ENCODE measurements around the gene KCP. TPM values are rescaled to one million over a fixed set of nuclear protein-coding genes. Genes with fewer than 3 reads are reported as not detected.

KCP gene
- total and polyA plus RNA-seq, 7 experiments from 2014 or later: 0.10 to 1.6 (median 0.24) TPM; not detected in 3

DNA sequence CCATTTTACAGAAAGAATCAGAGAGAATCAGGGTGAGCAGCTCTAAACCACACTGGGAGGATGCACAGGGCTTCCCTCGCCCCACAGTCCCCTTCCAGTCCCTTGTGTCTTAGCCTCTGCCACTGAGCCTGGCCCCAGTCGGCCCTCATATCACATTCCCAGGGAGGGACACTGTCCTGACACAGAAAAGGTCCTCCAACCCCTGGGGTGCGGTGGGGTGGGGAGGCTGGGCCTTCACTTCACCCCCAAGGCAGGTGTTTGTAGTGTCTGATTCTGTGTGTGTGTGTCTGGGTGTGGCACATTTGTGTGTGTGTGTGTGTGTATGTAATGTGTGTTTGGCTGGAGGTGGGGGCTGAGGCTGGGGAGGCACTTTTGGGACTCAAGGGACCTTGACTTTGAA, 1.8 kb upstream of the KCP start:
- Histone ChIP-seq H3K4me1 (ENCODE audit: control insufficient read depth in 2 of 2, insufficient read depth in 2 of 2, low read length in 2 of 2) (no peaks in the 10 kb centered on the region), H3K4me3 (ENCODE audit: low read length) (no peak overlapping the region), H3K27me3 (ENCODE audit: control insufficient read depth in 2 of 2, insufficient read depth in 2 of 2, low read length in 2 of 2) (peaks cover 0 to 4% of the 10 kb centered on the region in 2 donors), H3K36me3 (ENCODE audit: control insufficient read depth in 2 of 3, insufficient read depth in 3 of 3, low read length in 3 of 3) (no peaks in the 10 kb centered on the region), H3K9me3 (ENCODE audit: control insufficient read depth in 2 of 3, low read length in 3 of 3) (no peaks in the 10 kb centered on the region), H3K27ac (ENCODE audit: low read depth, low read length) (no peak overlapping the region)
- intact Hi-C loops (cut with micrococcal nuclease): no loop called here
- no peak for DNase-seq
- peaks cover 0 to 4% (median 0%) of the 10 kb centered on the region in 5 donors for H3K36me3 Mint-ChIP-seq
- ChIA-PET POLR2A (no interaction called here), CTCF (no interaction called here)
- peaks cover 5 to 12% (median 9%) of the 10 kb centered on the region in 7 donors for H3K4me1 Mint-ChIP-seq
- ATAC-seq: no peak
- H3K27me3 Mint-ChIP-seq: peaks cover 48 to 71% (median 57%) of the 10 kb centered on the region in 5 donors
- H3K27ac Mint-ChIP-seq: no peak overlapping the region
- no peak overlapping the region for H3K4me3 Mint-ChIP-seq
- H3K9me3 Mint-ChIP-seq: peaks cover 0 to 2% (median 0%) of the 10 kb centered on the region in 11 donors

DNA sequence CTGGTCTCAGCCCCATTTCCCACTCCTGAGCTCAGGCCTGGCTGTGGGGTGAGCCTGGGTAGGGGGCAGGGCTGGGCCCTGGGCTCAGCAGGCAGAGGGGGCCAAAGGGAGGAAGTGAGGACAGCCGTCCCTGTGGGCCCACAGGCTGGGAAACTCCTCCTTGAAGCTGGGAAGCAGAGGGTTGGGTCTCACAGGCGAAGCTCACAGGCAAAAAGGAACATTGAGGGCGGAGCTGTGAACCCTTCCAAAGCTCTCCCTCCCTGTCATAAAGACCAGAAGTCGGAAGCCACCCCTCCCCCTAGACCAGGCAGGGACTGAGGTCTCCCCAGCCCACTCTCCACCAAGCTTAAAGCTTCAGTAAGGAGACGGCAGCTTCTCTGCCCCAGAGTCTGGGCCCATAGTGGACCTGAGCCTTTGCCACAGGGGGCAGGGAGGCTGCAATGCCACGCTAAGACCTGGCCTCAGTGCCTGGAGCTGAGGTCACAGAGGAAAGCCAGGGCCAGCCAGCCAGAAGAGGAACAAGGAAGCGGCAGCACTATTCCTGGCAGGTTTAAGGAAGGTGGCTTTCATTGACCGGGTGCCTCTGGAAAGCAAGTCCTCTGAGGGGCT, 1.0 kb upstream of the KCP start:
- Histone ChIP-seq H3K4me1 (ENCODE audit: control insufficient read depth in 2 of 2, insufficient read depth in 2 of 2, low read length in 2 of 2) (no peaks in the 10 kb centered on the region), H3K9me3 (ENCODE audit: control insufficient read depth in 2 of 3, low read length in 3 of 3) (no peaks in the 10 kb centered on the region), H3K4me3 (ENCODE audit: low read length) (no peak overlapping the region), H3K36me3 (ENCODE audit: control insufficient read depth in 2 of 3, insufficient read depth in 3 of 3, low read length in 3 of 3) (no peaks in the 10 kb centered on the region), H3K27me3 (ENCODE audit: control insufficient read depth in 2 of 2, insufficient read depth in 2 of 2, low read length in 2 of 2) (peaks cover 0 to 4% of the 10 kb centered on the region in 2 donors), H3K27ac (ENCODE audit: low read depth, low read length) (no peak overlapping the region)
- intact Hi-C loops (cut with micrococcal nuclease): no loop called here
- Mint-ChIP-seq H3K4me3 (peak overlapping the region in 1 of 10 donors; percentile 41), H3K4me1 (peaks cover 5 to 12% (median 9%) of the 10 kb centered on the region in 7 donors), H3K27me3 (peaks cover 42 to 68% (median 53%) of the 10 kb centered on the region in 5 donors), H3K36me3 (peaks cover 0 to 4% (median 0%) of the 10 kb centered on the region in 5 donors), H3K27ac (no peak overlapping the region), H3K9me3 (peaks cover 0 to 2% (median 0%) of the 10 kb centered on the region in 11 donors)
- ATAC-seq: no peak
- CTCF ChIA-PET: no interaction called here
- POLR2A ChIA-PET: no interaction called here
- no peak for DNase-seq

DNA sequence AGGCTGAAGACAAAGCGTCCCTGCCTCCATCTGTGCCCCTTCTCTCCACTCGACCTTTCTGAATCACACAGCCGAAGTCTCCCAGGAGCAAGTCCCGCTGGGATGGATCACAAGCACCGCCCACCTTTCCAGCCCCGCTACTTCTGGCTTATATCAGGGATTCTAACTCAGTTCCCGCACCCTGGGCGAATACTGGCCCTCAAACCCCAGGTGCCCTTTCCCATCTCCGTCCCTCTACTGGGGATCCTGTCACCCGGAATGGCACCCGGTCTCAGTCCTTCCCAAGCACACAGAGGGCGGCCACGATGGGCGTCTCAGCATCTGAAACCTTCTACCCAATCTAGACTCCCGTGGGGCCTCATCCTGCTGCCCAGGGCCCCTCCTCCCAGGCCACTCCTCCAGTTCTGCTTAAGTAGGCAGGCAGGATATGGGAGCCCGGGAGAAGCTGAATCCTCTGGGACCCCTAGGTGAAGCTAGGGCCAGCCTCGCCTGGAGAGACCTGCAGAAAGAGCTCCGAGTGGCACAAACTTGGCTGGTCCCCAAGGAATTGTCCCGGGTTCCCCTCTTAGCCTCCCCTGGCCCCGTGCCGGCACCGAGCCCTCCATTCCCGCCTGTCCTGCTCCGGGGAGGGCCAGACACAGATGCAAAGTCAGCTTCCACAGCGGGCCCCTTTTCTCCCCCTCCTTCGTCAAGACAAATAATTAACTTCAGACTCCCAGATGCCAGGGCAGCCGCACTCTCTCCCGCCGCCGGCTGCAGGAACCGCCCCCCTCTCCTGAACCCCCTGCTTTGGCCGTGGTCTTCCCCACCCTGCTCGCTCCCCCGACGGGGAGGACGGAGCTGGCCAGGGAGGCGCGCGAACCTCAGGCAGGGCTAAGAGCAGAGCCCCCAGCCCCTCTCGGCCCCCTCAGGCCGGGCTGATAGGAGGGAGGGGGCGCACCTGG, 612 bp downstream of the KCP start:
- CTCF ChIA-PET: no interaction called here
- DNase-seq: no peak
- no peak overlapping the region for H3K27ac Mint-ChIP-seq

DNA sequence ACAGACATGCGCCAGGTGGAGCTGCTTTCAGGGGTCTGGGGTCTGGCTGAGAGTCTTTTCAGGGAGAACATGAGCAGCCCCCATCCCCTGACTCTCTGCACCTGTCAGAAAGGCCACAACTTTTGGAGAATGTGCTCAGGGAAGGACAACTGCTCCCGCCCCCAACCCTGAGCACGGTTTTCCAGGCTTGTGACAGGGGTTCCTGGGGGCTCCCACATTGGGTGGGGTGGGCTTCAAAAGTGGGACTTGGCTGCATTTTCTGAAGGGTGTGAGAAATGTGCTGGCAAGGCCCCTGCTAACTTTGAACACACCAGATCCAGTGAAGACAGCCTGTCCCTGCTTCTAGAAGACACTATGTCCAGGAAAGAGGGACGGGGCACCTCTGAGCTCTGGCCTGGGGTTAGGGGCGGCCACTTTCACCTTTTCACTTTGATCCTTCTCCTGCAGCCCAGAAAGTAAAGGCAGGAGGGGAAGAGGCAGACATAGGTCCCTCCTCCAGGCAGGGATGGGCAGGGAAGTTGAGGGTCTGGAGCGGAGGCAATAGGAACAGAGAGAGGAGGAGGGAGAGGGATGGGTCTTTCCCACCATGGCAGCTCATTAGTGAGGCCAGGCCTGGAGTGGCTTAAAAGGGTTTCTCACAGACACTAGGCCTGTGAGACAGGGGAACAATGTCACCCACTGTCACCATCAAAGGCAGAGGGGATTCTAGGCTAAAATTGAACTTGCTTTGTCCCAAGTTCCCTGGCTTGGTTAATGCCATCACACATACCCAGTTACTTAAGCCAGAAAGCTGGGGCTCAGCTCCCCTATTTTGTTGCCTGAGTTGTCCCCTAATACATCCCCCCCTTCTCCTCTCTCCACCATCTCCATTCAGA, 1.5 kb downstream of the KCP start:
- Histone ChIP-seq H3K27me3 (ENCODE audit: control insufficient read depth in 2 of 2, insufficient read depth in 2 of 2, low read length in 2 of 2) (no peaks in the 10 kb centered on the region), H3K27ac (ENCODE audit: low read depth, low read length) (no peak overlapping the region), H3K9me3 (ENCODE audit: control insufficient read depth in 2 of 3, low read length in 3 of 3) (no peaks in the 10 kb centered on the region), H3K36me3 (ENCODE audit: control insufficient read depth in 2 of 3, insufficient read depth in 3 of 3, low read length in 3 of 3) (no peaks in the 10 kb centered on the region), H3K4me1 (ENCODE audit: control insufficient read depth in 2 of 2, insufficient read depth in 2 of 2, low read length in 2 of 2) (no peaks in the 10 kb centered on the region), H3K4me3 (ENCODE audit: low read length) (no peak overlapping the region)
- H3K27me3 Mint-ChIP-seq: peaks cover 38 to 64% (median 46%) of the 10 kb centered on the region in 5 donors
- no peaks in the 10 kb centered on the region for H3K36me3 Mint-ChIP-seq
- no peak overlapping the region for H3K4me3 Mint-ChIP-seq
- ATAC-seq (no peak), DNase-seq (no peak)
- POLR2A ChIA-PET: no interaction called here
- H3K4me1 Mint-ChIP-seq: peaks cover 0 to 8% (median 0%) of the 10 kb centered on the region in 7 donors
- no peaks in the 10 kb centered on the region for H3K9me3 Mint-ChIP-seq
- intact Hi-C loops (cut with micrococcal nuclease): no loop called here
- CTCF ChIA-PET: no interaction called here
- H3K27ac Mint-ChIP-seq: no peak overlapping the region

More for the DNA sequence above, 612 bp downstream of the KCP start:
- peaks cover 44 to 71% (median 55%) of the 10 kb centered on the region in 5 donors for H3K27me3 Mint-ChIP-seq
- H3K36me3 Mint-ChIP-seq: no peaks in the 10 kb centered on the region
- Histone ChIP-seq H3K27me3 (ENCODE audit: control insufficient read depth in 2 of 2, insufficient read depth in 2 of 2, low read length in 2 of 2) (no peaks in the 10 kb centered on the region), H3K27ac (ENCODE audit: low read depth, low read length) (no peak overlapping the region), H3K36me3 (ENCODE audit: control insufficient read depth in 2 of 3, insufficient read depth in 3 of 3, low read length in 3 of 3) (no peaks in the 10 kb centered on the region), H3K4me3 (ENCODE audit: low read length) (no peak overlapping the region), H3K4me1 (ENCODE audit: control insufficient read depth in 2 of 2, insufficient read depth in 2 of 2, low read length in 2 of 2) (no peaks in the 10 kb centered on the region), H3K9me3 (ENCODE audit: control insufficient read depth in 2 of 3, low read length in 3 of 3) (no peaks in the 10 kb centered on the region)
- H3K9me3 Mint-ChIP-seq: no peaks in the 10 kb centered on the region
- no peak overlapping the region for H3K4me3 Mint-ChIP-seq
- ATAC-seq: no peak
- POLR2A ChIA-PET: no interaction called here
- intact Hi-C loops (cut with micrococcal nuclease): no loop called here
- H3K4me1 Mint-ChIP-seq: peaks cover 0 to 7% (median 4%) of the 10 kb centered on the region in 7 donors

DNA sequence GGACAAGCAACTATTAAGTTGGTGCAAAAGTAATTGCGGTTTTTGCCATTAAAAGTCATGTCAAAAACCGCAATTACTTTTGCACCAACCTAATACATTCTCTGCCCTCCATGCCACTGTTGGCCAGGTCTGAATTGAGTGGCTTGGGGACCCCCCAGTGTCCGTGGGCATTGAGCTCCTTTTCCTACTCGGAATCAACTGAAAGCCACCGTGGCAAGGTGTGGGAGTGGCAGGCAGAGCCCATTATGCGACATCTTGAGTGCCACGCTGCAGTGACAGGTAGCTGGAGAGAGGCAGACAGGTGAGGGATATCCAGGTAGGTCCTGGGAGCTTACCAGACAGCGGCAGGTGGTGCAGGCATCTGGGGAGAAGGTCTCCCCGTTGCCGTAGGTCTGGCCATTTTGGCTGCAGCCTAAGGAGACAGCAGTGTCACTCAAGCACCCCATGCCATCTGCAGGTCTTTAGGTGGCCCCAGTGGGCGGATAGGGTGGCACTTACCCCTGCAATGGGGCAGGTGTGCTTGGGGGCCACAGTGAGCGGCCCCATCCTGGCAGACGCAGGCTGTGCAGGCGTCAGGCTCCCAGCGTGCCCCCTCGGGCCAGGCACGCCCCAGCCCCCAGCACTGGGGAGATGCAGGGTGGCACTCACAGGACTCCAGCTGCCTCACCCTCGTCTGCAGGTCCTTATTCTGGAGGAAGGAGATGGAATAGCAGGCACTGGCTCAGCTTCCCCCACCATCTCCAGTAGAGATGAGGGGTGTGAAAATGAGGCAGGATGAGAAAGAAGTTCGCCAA, 3.5 kb downstream of the KCP start:
- Mint-ChIP-seq H3K4me1 (peaks cover 0 to 8% (median 0%) of the 10 kb centered on the region in 7 donors), H3K27ac (no peak overlapping the region), H3K4me3 (no peak overlapping the region), H3K9me3 (no peaks in the 10 kb centered on the region), H3K36me3 (no peaks in the 10 kb centered on the region), H3K27me3 (peaks cover 36 to 66% (median 42%) of the 10 kb centered on the region in 5 donors)
- no peaks in the 10 kb centered on the region for H3K27me3 ChIP-seq (ENCODE audit: control insufficient read depth in 2 of 2, insufficient read depth in 2 of 2, low read length in 2 of 2)
- CTCF ChIA-PET: interaction anchor here (1.2 kb wide), 1 partner anchor 184 kb away, joined by 7 read pairs; no protein-coding TSS in a partner anchor
- H3K27ac ChIP-seq (ENCODE audit: low read depth, low read length): no peak overlapping the region
- H3K36me3 ChIP-seq (ENCODE audit: control insufficient read depth in 2 of 3, insufficient read depth in 3 of 3, low read length in 3 of 3): no peaks in the 10 kb centered on the region
- H3K4me3 ChIP-seq (ENCODE audit: low read length): no peak overlapping the region
- H3K4me1 ChIP-seq (ENCODE audit: control insufficient read depth in 2 of 2, insufficient read depth in 2 of 2, low read length in 2 of 2): no peaks in the 10 kb centered on the region
- POLR2A ChIA-PET: no interaction called here
- DNase-seq (no peak), ATAC-seq (no peak)
- intact Hi-C loops (cut with micrococcal nuclease): no loop called here
- H3K9me3 ChIP-seq (ENCODE audit: control insufficient read depth in 2 of 3, low read length in 3 of 3): no peaks in the 10 kb centered on the region

Data from naive thymus-derived CD4-positive, alpha-beta T cell (primary cell).